GM10266 (cell line): ENCODE data around the gene NFKBIE.

ENCODE experiments used
- DNase-seq: peaks from one replicate; pipeline ENCODE4 v3.0.0; 2012; ENCODE audit errors: extremely low spot score
- CTCF ChIP-seq: IDR thresholded peaks from 2 replicates; pipeline ENCODE4 v1.5.1; 2012; ENCODE audit warnings: mild to moderate bottlenecking, low read depth; ENCODE audit not compliant: control insufficient read depth, insufficient read depth; ENCODE audit errors: missing control alignments

NFKBIE gene

DNA sequence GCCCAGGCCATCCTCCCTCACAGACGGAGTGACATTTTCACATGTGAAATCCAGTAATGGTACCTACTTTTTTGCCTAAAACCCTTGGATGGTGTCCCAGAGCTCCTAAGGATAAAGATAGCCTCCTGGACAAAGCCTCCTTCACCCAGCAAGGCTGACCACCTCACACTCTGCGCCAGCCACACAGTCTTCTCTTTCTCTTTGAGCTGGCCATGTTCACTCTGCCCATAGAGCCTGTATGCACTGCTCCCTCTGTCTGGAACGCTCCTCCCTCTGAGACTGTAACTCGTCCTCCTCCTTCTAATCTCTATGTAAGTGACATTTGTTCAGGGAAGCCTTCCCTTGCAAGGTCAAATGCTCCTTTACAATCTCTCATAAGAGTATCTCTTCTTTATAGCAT is 19.5 kb upstream of the NFKBIE start:
- no peak for TF ChIP-seq CTCF

GRCh38 chr6:44284121-44284520 is 18.8 kb upstream of the NFKBIE start:
- DNase-seq = no peak
- no peak for TF ChIP-seq CTCF

More for the DNA sequence above, 19.5 kb upstream of the NFKBIE start:
- DNase-seq = no peak

- DNase-seq = no peak
Observed at GRCh38 chr6:44278774-44279697, 13.7 kb upstream of the NFKBIE start.

DNA sequence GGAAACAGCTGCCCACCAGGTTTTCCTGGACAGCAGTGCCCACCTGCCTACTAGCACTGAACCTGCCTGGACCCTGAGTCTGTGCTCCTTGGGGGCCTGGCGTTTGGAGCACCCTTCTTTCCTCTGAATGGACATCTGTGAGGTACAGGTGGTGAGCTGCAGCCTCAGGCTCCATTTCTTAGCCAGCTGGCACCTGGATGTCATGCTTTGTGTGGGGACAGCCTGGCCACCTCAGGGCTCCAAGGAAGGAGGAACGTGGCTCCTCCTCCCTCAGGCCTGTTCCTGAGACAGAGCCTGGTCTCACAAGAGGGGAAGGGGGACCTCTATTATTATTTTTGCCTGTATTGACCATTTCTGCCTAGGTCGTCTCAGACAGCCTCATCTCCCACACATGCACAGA is 13.0 kb upstream of the NFKBIE start:
- no peak for DNase-seq

More at GRCh38 chr6:44278774-44279697, 13.7 kb upstream of the NFKBIE start:
- TF ChIP-seq CTCF = no peak

DNA sequence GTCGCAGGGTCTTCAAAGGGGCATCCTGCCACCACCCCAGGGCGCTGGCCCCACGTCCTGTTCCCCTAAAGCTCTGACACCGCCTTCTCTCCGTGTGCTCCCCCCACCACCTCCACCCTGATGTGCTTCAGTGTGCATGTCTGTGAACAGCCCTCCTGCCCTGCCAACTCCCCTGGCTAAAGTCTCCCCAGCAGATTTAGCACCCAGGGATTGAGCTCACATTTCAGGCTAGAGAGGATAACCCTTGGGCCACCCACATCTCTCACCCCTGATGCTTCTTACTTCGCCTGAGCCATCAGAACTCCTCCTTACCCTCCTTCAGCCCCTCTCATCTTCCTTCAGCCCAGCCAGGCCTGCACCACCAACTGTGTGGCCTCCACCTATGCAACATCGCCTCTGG is 12.4 kb upstream of the NFKBIE start:
- TF ChIP-seq CTCF = no peak
- DNase-seq = no peak

More for the DNA sequence above, 13.0 kb upstream of the NFKBIE start:
- no peak for TF ChIP-seq CTCF

DNA sequence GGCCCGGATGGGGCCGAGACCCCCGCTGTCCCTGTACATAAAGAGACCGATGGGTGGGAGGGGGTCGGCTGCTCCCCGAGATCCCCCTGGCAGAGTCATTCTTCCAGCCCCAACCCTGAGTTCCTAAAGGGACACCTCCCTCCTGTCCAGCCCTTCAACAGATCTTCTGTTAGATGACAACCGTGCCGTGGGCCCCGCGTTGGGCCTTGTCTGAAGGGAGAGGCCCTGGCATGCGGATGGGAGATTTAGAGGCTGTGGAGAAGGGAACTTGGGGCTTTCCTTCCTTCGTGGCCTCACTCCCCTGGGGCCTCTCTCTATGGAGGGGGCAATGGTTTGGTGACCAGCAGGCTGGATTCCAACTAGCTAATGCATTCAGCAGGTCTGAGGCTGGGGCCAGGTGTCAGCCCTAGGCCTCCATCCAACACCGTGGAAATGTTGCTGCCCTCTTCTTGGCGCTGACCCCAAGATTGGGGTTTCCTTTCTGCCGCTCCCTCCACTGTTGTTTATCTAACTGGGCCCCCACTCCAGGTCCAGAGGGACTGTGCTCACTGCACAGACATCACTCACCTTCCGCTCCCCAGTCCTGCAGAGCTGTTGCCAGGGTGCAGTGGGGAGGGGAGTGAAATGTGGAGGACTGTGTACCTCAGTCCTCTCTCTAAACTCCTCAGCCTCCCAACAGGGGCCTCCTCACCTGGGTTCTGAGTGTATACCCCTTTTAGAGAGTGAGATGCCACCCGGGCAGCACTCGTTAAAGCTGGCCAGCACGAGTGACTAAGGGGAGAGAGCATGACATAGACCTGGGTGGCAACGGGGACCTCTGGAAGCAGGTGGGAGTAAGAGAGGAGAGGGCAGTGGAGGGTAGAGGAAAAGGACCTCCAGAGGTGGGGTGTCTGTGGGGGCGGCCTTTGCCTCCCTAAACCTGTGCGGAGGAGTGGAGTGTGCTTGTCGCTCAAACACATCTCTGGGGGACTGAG is 11.6 kb upstream of the NFKBIE start:
- TF ChIP-seq CTCF = no peak
- DNase-seq = no peak
